ENCODE data around the gene ADAMTSL1. TPM values are rescaled to one million over a fixed set of nuclear protein-coding genes. Genes with fewer than 3 reads are reported as not detected.

ADAMTSL1 gene
- total and polyA plus RNA-seq, 12 donors = 0.37 to 5.2 (median 1.9) TPM

DNA sequence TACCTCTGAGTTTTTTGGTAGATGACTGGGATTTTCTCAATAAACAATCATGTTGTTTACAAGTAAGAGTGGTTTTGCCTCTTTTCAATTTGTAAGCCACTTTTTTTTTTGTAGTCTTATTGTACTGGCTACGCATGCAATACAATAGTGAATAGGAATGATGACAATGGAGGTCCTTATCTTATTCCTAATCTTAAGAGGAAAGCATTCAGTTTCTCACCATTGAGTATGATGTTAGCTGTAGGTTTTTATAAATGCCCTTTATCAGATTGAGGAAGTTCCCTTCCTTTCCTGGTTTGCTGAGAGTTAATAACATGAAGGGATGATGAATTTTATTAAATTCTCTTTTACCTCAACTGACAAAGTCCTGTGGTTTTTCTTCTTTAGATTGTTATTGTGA, 155.2 kb downstream of the ADAMTSL1 start:
- Histone ChIP-seq H3K9me3 (peaks cover 0 to 9% (median 0%) of the 10 kb centered on the region in 11 donors), H3K27ac (peak overlapping the region in 5 of 10 donors; percentile 31 to 76 (median 67)), H3K4me3 (no peak overlapping the region), H3K27me3 (no peaks in the 10 kb centered on the region), H3K36me3 (no peaks in the 10 kb centered on the region), H3K4me1 (peaks cover 0 to 45% (median 11%) of the 10 kb centered on the region in 9 donors)
- peak in 5 of 8 donors; percentile 57 to 78 (median 65) for ATAC-seq
- WGBS, 2 donors = 65 to 79% methylated on average over 1 of the region's 1 CpG
- no peak for DNase-seq
- intact Hi-C loops (cut with DNase I) = loop anchor here in 2 of 10 donors (5.0 to 10.0 kb wide), 2 partner anchors 158 to 374 kb away; no protein-coding TSS in a partner anchor
- TF ChIP-seq, protein P1, sequence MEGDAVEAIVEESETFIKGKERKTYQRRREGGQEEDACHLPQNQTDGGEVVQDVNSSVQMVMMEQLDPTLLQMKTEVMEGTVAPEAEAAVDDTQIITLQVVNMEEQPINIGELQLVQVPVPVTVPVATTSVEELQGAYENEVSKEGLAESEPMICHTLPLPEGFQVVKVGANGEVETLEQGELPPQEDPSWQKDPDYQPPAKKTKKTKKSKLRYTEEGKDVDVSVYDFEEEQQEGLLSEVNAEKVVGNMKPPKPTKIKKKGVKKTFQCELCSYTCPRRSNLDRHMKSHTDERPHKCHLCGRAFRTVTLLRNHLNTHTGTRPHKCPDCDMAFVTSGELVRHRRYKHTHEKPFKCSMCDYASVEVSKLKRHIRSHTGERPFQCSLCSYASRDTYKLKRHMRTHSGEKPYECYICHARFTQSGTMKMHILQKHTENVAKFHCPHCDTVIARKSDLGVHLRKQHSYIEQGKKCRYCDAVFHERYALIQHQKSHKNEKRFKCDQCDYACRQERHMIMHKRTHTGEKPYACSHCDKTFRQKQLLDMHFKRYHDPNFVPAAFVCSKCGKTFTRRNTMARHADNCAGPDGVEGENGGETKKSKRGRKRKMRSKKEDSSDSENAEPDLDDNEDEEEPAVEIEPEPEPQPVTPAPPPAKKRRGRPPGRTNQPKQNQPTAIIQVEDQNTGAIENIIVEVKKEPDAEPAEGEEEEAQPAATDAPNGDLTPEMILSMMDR (IDR thresholded peaks at IDR 0.05) = no peak

DNA sequence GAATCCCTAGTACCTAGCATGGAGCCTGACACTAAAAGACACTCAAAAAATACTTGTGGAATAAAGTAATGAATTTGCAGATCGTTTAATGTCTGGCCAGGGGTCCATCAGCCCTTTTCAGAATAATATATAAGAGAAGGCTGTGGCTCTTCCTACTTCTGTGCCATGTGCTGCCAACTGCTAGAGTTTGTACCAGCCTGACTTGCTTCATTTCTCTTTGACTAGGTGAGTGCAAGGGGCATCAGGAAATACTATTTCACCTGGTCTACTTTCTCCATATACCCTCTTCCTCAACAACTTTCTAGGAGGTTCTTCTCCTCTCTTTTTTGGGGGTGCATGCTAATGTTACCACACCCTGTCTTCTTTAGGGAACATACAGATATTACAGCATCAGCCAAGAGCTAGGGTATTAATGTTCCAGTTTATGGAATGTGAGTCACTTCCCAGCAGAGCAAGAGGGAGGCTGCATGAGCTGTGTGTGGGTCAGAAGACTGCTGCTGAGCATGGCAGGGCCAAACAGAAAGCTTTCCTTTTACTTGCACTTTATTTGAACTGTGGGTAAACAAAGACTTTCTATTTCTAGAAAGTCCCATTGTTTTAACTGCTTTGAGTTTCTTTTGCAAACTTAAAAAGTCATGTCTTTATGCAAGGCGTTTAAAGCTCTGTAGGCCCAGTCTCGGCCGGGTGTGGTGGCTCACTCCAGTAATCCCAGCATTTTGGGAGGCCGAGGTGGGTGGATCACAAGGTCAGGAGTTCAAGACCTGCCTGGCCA, 158.9 kb downstream of the ADAMTSL1 start:
- H3K27me3 ChIP-seq = no peaks in the 10 kb centered on the region
- peaks cover 0 to 5% (median 0%) of the 10 kb centered on the region in 11 donors for H3K9me3 ChIP-seq
- intact Hi-C loops (cut with DNase I) = no loop called here
- H3K27ac ChIP-seq = peak overlapping the region; percentile 12 to 80 (median 72)
- peak; percentile 80 to 95 (median 94) for ATAC-seq
- no peak overlapping the region for H3K4me3 ChIP-seq
- H3K4me1 ChIP-seq = peaks cover 0 to 51% (median 11%) of the 10 kb centered on the region in 9 donors
- peak; percentile 15 to 41 for DNase-seq
- TF ChIP-seq, protein P1 (IDR thresholded peaks at IDR 0.05) = no peak
- WGBS, 2 donors = 54 to 61% methylated on average over 5 of the region's 5 CpGs
- H3K36me3 ChIP-seq = no peaks in the 10 kb centered on the region

DNA sequence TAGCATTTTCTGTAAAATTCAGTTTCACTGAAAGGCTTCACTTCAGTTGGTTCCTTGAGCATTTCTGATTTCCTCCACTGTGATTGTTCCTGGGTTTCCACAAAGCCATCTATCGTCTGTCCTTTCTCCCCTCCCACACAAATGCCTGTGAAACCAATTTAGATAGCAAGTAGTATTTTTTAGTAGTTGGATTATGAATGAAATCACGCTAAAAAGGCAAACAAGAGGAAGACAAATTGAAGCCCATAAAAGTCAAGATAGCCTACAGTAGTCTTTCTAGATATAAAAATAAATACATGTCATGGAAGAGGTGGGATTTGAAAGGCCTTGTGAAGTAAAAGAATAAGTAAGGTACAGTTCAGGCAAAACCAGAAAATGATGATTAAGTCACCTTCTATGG, 162.8 kb downstream of the ADAMTSL1 start:
- Histone ChIP-seq H3K36me3 (no peaks in the 10 kb centered on the region), H3K27ac (no peak overlapping the region), H3K9me3 (no peaks in the 10 kb centered on the region), H3K4me3 (no peak overlapping the region), H3K4me1 (peaks cover 0 to 26% (median 8%) of the 10 kb centered on the region in 9 donors), H3K27me3 (no peaks in the 10 kb centered on the region)
- 37 to 51% methylated on average over 2 of the region's 2 CpGs for WGBS, 2 donors
- TF ChIP-seq, protein P1 (IDR thresholded peaks at IDR 0.05) = no peak
- DNase-seq (no peak), ATAC-seq (no peak)
- intact Hi-C loops (cut with DNase I) = no loop called here

DNA sequence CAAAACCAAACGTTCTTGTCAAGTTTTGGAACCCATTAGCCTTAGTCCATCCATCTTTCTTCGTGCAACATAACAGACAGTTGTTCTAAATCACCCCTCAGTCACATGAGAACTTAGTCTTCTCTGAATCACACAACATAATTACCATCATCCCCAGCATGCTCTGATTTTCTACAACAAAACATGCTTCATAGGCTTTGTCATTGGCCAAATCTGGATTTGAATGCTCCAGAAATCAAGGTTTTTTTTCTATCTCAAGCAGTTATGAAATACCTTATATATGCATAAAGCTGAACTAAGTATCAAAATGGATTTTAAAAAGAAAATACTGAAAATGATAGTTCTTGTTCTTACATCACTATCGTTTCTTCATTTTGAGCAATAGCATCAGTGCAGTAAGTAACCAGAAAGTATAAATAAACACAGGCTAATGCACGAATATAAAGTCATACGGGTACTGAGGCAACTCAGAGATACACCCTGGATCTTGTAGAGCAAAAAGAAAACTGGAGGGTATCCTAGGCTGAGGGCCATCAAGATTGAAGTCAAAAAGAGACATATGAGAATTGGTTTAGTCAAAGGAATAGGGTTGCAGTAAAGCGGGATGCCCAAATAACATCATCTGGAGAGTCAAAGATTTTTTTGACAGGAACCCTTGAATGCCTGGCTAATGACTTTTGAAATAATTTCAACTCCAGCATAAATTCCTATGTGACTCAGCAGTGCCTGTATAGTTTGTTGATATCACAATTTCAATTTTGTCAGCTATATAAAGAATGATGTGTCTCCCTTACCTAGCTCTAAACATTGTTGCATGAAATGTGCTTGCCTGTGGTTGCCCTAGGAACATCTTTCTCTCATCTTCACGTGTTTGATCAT, 164.7 kb downstream of the ADAMTSL1 start:
- Histone ChIP-seq H3K27me3 (no peaks in the 10 kb centered on the region), H3K4me3 (no peak overlapping the region), H3K27ac (no peak overlapping the region), H3K9me3 (peaks cover 0 to 9% (median 0%) of the 10 kb centered on the region in 11 donors), H3K36me3 (no peaks in the 10 kb centered on the region), H3K4me1 (peaks cover 0 to 8% (median 0%) of the 10 kb centered on the region in 9 donors)
- intact Hi-C loops (cut with DNase I) = no loop called here
- TF ChIP-seq, protein P1 (IDR thresholded peaks at IDR 0.05) = no peak
- 87 to 88% methylated on average over 7 of the region's 7 CpGs for WGBS, 2 donors
- ATAC-seq (no peak), DNase-seq (no peak)
